Measurements from ENCODE around the gene CCND1. TPM values are rescaled to one million over a fixed set of nuclear protein-coding genes. Genes with fewer than 3 reads are reported as not detected.
A peak's percentile ranks its signal among the peaks of the same experiment; 100 is the strongest.

CCND1 gene
- total RNA-seq, 1 experiment from 2014 or later: 331 TPM

GRCh38 chr11:69650081-69650831 is 9.3 kb downstream of the CCND1 start:
- ChIA-PET POLR2A (interaction anchor here (1.0 kb wide), 1 partner anchor 7 kb away, joined by 3 read pairs; no protein-coding TSS in a partner anchor), CTCF (no interaction called here)
- Mint-ChIP-seq H3K27ac (ENCODE audit: unreplicated experiment) (peak overlapping the region; percentile 57), H3K27me3 (ENCODE audit: insufficient read depth, unreplicated experiment) (no peaks in the 10 kb centered on the region), H3K4me3 (ENCODE audit: unreplicated experiment) (no peak overlapping the region), H3K36me3 (ENCODE audit: insufficient read depth, unreplicated experiment) (peaks cover 100% of the 10 kb centered on the region), H3K9me3 (ENCODE audit: unreplicated experiment) (no peaks in the 10 kb centered on the region), H3K4me1 (ENCODE audit: low read depth, unreplicated experiment) (peaks cover 7% of the 10 kb centered on the region)
- no peaks in the 10 kb centered on the region for H3K27me3 ChIP-seq (replicated peaks; ENCODE audit: control insufficient read depth, insufficient read depth, low read length)
- intact Hi-C loops (cut with micrococcal nuclease; ENCODE audit: unreplicated experiment): no loop called here
- peak in 1 of 2 experiments; percentile 45 for DNase-seq
- no TSS peak for BruUV-seq (replicated peaks)
- H3K36me3 ChIP-seq (ENCODE audit: control insufficient read depth, insufficient read depth, low read length): peaks cover 10% of the 10 kb centered on the region
- H3K4me3 ChIP-seq (ENCODE audit: low read depth, low read length): no peak overlapping the region
- TF ChIP-seq CTCF (IDR thresholded peaks at IDR 0.05; ENCODE audit: insufficient read depth in 1 of 2, low read depth in 1 of 2, low read length in 1 of 2, severe bottlenecking in 1 of 2, unreplicated experiment in 1 of 2): no peak
- peaks cover 11% of the 10 kb centered on the region for H3K4me1 ChIP-seq
- no peaks in the 10 kb centered on the region for H3K9me3 ChIP-seq

- CTCF ChIA-PET: no interaction called here
- Mint-ChIP-seq H3K4me3 (ENCODE audit: unreplicated experiment) (no peak overlapping the region), H3K9me3 (ENCODE audit: unreplicated experiment) (no peaks in the 10 kb centered on the region), H3K4me1 (ENCODE audit: low read depth, unreplicated experiment) (peaks cover 11% of the 10 kb centered on the region), H3K36me3 (ENCODE audit: insufficient read depth, unreplicated experiment) (peaks cover 100% of the 10 kb centered on the region), H3K27me3 (ENCODE audit: insufficient read depth, unreplicated experiment) (no peaks in the 10 kb centered on the region), H3K27ac (ENCODE audit: unreplicated experiment) (peak overlapping the region; percentile 57)
- intact Hi-C loops (cut with micrococcal nuclease; ENCODE audit: unreplicated experiment): no loop called here
- Histone ChIP-seq H3K36me3 (ENCODE audit: control insufficient read depth, insufficient read depth, low read length) (peaks cover 9% of the 10 kb centered on the region), H3K4me1 (peaks cover 16% of the 10 kb centered on the region), H3K9me3 (no peaks in the 10 kb centered on the region), H3K4me3 (ENCODE audit: low read depth, low read length) (no peak overlapping the region), H3K27me3 (replicated peaks; ENCODE audit: control insufficient read depth, insufficient read depth, low read length) (no peaks in the 10 kb centered on the region)
- BruUV-seq (replicated peaks): no TSS peak
- peak in 1 of 2 experiments; percentile 45 for DNase-seq
- POLR2A ChIA-PET: no interaction called here
- TF ChIP-seq CTCF (IDR thresholded peaks at IDR 0.05; ENCODE audit: insufficient read depth in 1 of 2, low read depth in 1 of 2, low read length in 1 of 2, severe bottlenecking in 1 of 2, unreplicated experiment in 1 of 2): no peak
These were observed 9.9 kb downstream of the CCND1 start for GRCh38 chr11:69650832-69651344.

- Mint-ChIP-seq H3K4me3 (ENCODE audit: unreplicated experiment) (no peak overlapping the region), H3K4me1 (ENCODE audit: low read depth, unreplicated experiment) (peaks cover 17% of the 10 kb centered on the region), H3K36me3 (ENCODE audit: insufficient read depth, unreplicated experiment) (peaks cover 100% of the 10 kb centered on the region), H3K9me3 (ENCODE audit: unreplicated experiment) (no peaks in the 10 kb centered on the region), H3K27me3 (ENCODE audit: insufficient read depth, unreplicated experiment) (no peaks in the 10 kb centered on the region), H3K27ac (ENCODE audit: unreplicated experiment) (no peak overlapping the region)
- no TSS peak for BruUV-seq (replicated peaks)
- peak in 1 of 2 experiments; percentile 23 for DNase-seq
- Histone ChIP-seq H3K4me1 (peaks cover 21% of the 10 kb centered on the region), H3K36me3 (ENCODE audit: control insufficient read depth, insufficient read depth, low read length) (peaks cover 7% of the 10 kb centered on the region), H3K9me3 (no peaks in the 10 kb centered on the region), H3K27me3 (replicated peaks; ENCODE audit: control insufficient read depth, insufficient read depth, low read length) (no peaks in the 10 kb centered on the region), H3K4me3 (ENCODE audit: low read depth, low read length) (no peak overlapping the region)
- CTCF ChIA-PET: no interaction called here
- POLR2A ChIA-PET: no interaction called here
- no peak for TF ChIP-seq CTCF (IDR thresholded peaks at IDR 0.05; ENCODE audit: insufficient read depth in 1 of 2, low read depth in 1 of 2, low read length in 1 of 2, severe bottlenecking in 1 of 2, unreplicated experiment in 1 of 2)
- intact Hi-C loops (cut with micrococcal nuclease; ENCODE audit: unreplicated experiment): no loop called here
These were observed 11.1 kb downstream of the CCND1 start for GRCh38 chr11:69651834-69652620.
